ENCODE results near the gene SMARCC1.

DNA sequence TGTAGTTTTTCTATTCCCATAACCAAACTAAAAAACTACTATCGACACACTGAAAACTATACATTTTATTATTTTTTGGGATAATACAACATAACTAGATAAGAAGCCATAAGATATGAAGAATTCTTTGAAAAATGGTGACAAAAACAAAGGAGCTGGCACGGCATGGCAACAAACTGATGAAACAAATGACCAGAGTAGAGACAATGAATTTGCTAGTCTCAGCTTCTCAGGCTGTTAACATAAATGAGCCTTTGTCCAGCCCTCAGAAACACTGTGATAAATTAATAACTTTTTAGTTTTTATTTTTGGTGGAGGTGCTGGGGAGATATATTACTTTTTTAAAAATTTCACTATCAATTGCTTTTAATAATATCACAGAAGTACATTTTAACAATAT lies 100.7 kb downstream of the SMARCC1 start:
- TF ChIP-seq, protein P1, sequence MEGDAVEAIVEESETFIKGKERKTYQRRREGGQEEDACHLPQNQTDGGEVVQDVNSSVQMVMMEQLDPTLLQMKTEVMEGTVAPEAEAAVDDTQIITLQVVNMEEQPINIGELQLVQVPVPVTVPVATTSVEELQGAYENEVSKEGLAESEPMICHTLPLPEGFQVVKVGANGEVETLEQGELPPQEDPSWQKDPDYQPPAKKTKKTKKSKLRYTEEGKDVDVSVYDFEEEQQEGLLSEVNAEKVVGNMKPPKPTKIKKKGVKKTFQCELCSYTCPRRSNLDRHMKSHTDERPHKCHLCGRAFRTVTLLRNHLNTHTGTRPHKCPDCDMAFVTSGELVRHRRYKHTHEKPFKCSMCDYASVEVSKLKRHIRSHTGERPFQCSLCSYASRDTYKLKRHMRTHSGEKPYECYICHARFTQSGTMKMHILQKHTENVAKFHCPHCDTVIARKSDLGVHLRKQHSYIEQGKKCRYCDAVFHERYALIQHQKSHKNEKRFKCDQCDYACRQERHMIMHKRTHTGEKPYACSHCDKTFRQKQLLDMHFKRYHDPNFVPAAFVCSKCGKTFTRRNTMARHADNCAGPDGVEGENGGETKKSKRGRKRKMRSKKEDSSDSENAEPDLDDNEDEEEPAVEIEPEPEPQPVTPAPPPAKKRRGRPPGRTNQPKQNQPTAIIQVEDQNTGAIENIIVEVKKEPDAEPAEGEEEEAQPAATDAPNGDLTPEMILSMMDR (IDR thresholded peaks at IDR 0.05): no peak
- TF ChIP-seq POLR2A (IDR thresholded peaks at IDR 0.05): no peak
